ENCODE measurements around the gene ACOT8.

The ACOT8 gene

GRCh38 chr20:45888681-45889080 is 31.5 kb upstream of the ACOT8 start:
- Histone ChIP-seq H3K4me2 (no peak overlapping the region), H3K4me1 (ENCODE audit: low read depth, poor library complexity, severe bottlenecking) (peaks cover 30% of the 10 kb centered on the region), H3K9ac (no peak overlapping the region), H2AFZ (ENCODE audit: low read depth) (no peak overlapping the region), H3K27me3 (ENCODE audit: insufficient read depth, low read depth) (no peaks in the 10 kb centered on the region), H4K20me1 (ENCODE audit: insufficient read depth) (no peaks in the 10 kb centered on the region), H3K79me2 (ENCODE audit: insufficient read depth, low read depth) (peaks cover 6% of the 10 kb centered on the region; the same call in 1 of the 2 replicates), H3K4me3 (IDR thresholded peaks at IDR 0.05; ENCODE audit: insufficient read depth, low read depth, low read length) (no peak overlapping the region), H3K27ac (no peak overlapping the region), H3K36me3 (ENCODE audit: insufficient read depth) (no peaks in the 10 kb centered on the region)
- TF ChIP-seq CTCF (conservative IDR thresholded peaks at IDR 0.05; ENCODE audit: low read depth, low read length), result no peak

GRCh38 chr20:45887346-45887715 is 30.1 kb upstream of the ACOT8 start, which contains the start of gene SPATA25:
Gene SPATA25, minus strand, starts transcription at chr20:45887622. Its CDS starts 32 bp downstream, at chr20:45887590.
- Histone ChIP-seq H3K4me2 (no peak within 1 kb of the TSS), H3K36me3 (ENCODE audit: insufficient read depth) (no peaks in the 10 kb centered on the region; the same call in 1 of the 2 replicates), H3K4me1 (ENCODE audit: low read depth, poor library complexity, severe bottlenecking) (peaks cover 35% of the 10 kb centered on the region), H3K27ac (no peak within 1 kb of the TSS), H2AFZ (ENCODE audit: low read depth) (no peak within 1 kb of the TSS), H3K79me2 (ENCODE audit: insufficient read depth, low read depth) (peaks cover 18% of the 10 kb centered on the region), H3K4me3 (IDR thresholded peaks at IDR 0.05; ENCODE audit: insufficient read depth, low read depth, low read length) (no peak within 1 kb of the TSS), H3K9ac (no peak within 1 kb of the TSS), H3K27me3 (ENCODE audit: insufficient read depth, low read depth) (no peaks in the 10 kb centered on the region), H4K20me1 (ENCODE audit: insufficient read depth) (no peaks in the 10 kb centered on the region)
- TF ChIP-seq CTCF (conservative IDR thresholded peaks at IDR 0.05; ENCODE audit: low read depth, low read length), result no peak

- H3K4me2 ChIP-seq, result no peak overlapping the region
- H3K27ac ChIP-seq, result no peak overlapping the region
- H3K9ac ChIP-seq, result no peak overlapping the region
- no peaks in the 10 kb centered on the region for H3K27me3 ChIP-seq (ENCODE audit: insufficient read depth, low read depth)
- no peak overlapping the region for H2AFZ ChIP-seq (ENCODE audit: low read depth)
- peaks cover 24% of the 10 kb centered on the region for H3K79me2 ChIP-seq (ENCODE audit: insufficient read depth, low read depth)
- no peak for TF ChIP-seq CTCF (conservative IDR thresholded peaks at IDR 0.05; ENCODE audit: low read depth, low read length)
- H3K36me3 ChIP-seq (ENCODE audit: insufficient read depth), result no peaks in the 10 kb centered on the region; the same call in 1 of the 2 replicates
- H4K20me1 ChIP-seq (ENCODE audit: insufficient read depth), result no peaks in the 10 kb centered on the region
- peaks cover 35% of the 10 kb centered on the region for H3K4me1 ChIP-seq (ENCODE audit: low read depth, poor library complexity, severe bottlenecking)
- no peak overlapping the region for H3K4me3 ChIP-seq (IDR thresholded peaks at IDR 0.05; ENCODE audit: insufficient read depth, low read depth, low read length)
Observed at GRCh38 chr20:45886590-45887345, 29.6 kb upstream of the ACOT8 start.

DNA sequence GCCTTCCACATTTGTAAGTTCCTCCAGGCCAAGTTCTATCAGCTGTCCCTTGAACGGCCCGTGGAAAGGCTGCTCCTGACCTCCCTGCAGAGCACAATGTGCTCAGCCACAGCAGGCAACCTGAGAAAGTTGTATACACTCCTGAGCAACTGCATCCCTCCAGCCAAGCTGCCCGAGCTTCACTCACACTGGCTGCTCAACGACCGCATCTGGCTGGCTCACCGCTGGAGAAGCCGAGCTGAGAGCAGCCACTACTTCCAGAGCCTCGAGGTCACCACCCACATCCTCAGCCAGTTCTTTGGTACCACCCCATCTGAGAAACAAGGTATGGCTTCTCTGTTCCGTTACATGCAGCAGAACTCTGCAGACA is 25.9 kb upstream of the ACOT8 start:
- no peak overlapping the region for H3K27ac ChIP-seq
- peaks cover 45% of the 10 kb centered on the region for H3K4me1 ChIP-seq (ENCODE audit: low read depth, poor library complexity, severe bottlenecking)
- TF ChIP-seq CTCF (conservative IDR thresholded peaks at IDR 0.05; ENCODE audit: low read depth, low read length), result no peak
- H3K27me3 ChIP-seq (ENCODE audit: insufficient read depth, low read depth), result no peaks in the 10 kb centered on the region
- H3K4me3 ChIP-seq (IDR thresholded peaks at IDR 0.05; ENCODE audit: insufficient read depth, low read depth, low read length), result no peak overlapping the region
- no peaks in the 10 kb centered on the region; the same call in 1 of the 2 replicates for H3K36me3 ChIP-seq (ENCODE audit: insufficient read depth)
- H3K79me2 ChIP-seq (ENCODE audit: insufficient read depth, low read depth), result peaks cover 32% of the 10 kb centered on the region
- H3K9ac ChIP-seq, result no peak overlapping the region
- H2AFZ ChIP-seq (ENCODE audit: low read depth), result no peak overlapping the region
- no peak overlapping the region for H3K4me2 ChIP-seq
- no peaks in the 10 kb centered on the region for H4K20me1 ChIP-seq (ENCODE audit: insufficient read depth)

Data from KMS-11 (cell line).